HG02678 (cell line): ENCODE measurements around the gene SALL3.

Experiments used
- ATAC-seq: cut with Tn5 transposase; IDR thresholded peaks from one replicate; pipeline ENCODE4 v1.9.1; 2021; ENCODE audit warnings: mild to moderate bottlenecking, moderate library complexity; ENCODE audit not compliant: unreplicated experiment

Gene SALL3

GRCh38 chr18:79000997-79001396 is 21.4 kb downstream of the SALL3 start:
- no peak for ATAC-seq

GRCh38 chr18:79005653-79006052 is 26.0 kb downstream of the SALL3 start:
- no peak for ATAC-seq

GRCh38 chr18:79006106-79006795 is 26.6 kb downstream of the SALL3 start:
- ATAC-seq, result no peak

- no peak for ATAC-seq
These were observed 27.8 kb downstream of the SALL3 start for GRCh38 chr18:79007440-79007839.

GRCh38 chr18:79008356-79008940 is 28.8 kb downstream of the SALL3 start:
- ATAC-seq, result no peak

DNA sequence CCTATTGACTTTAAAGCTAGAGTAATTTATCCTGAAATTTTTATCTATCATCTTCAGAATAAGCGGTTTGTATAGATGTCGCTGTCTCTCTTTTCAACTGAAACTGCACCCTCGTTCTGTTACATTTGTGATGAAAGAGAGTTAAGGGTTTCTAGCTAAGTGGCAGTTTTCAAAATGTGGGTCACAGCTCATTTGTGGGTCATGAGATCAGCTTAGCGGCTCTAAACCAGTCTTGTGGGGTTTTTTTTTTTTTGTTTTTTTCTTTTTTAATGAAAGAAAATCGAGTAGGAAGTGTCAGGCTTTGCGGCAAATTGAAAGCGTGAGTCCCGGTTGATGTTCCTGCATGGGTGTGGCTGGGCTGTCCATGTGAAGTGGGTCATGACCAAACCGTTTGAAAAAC is 31.2 kb downstream of the SALL3 start:
- ATAC-seq, result no peak

- no peak for ATAC-seq
These were observed 31.8 kb downstream of the SALL3 start for GRCh38 chr18:79011300-79011870.

DNA sequence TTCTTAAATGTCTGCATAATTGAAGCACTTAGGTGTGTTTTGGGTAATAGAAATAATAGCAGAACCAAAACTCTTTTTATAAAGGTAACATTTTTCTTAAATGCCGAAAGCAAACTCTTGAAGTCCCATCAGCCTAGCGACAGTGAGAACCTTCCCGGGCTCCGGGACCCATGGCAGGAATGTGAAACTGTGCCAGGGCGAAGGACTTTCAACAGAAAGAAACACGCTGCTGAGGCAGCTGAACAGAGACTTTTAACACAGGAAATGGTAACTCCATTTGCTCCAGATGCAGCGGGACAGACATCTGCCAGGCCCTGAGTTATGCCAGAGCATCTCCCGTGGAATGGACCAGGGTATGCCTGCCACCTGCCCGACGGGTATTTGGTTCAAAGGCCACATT is 34.3 kb downstream of the SALL3 start:
- ATAC-seq, result no peak

GRCh38 chr18:79018911-79019310 is 39.3 kb downstream of the SALL3 start:
- ATAC-seq, result no peak

DNA sequence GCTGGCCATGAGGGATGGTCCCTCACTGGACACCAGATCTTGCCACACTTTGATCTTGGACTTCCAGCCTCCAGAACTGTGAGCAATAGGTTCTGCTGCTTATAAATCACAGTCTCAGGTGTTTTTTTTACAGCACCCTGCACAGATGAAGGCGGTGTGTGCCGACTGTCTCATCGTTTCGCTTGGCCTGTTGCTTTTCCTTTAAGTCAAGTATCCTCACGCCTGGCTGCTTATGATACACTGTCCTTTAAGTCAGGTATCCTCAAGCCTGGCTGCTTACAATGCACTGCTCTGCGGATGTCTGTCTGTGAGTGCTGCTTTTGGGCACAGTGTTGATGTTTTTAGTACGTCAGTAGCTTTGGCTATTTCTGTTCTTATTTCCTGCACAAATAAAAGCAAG is 40.3 kb downstream of the SALL3 start:
- no peak for ATAC-seq

GRCh38 chr18:79022603-79023002 is 43.0 kb downstream of the SALL3 start:
- no peak for ATAC-seq

DNA sequence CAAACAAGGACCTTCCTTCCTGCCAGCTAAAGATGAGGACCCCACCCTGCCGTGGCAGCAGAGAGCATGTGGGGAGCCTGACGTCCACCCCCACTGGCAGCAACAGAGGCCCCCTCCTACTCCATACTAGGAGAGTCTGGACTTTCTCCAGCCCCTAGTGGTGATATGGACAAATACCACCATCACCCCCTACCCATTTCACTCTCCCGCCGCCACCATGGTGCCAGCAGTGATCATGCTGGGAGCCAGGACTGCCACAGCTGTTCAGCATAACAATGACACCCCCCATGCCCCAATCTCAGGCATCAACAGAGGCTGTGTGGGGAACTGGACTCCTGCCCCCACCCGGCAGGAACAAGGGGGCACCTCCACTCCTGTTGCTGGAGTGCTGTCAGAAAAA is 46.9 kb downstream of the SALL3 start:
- ATAC-seq, result no peak

DNA sequence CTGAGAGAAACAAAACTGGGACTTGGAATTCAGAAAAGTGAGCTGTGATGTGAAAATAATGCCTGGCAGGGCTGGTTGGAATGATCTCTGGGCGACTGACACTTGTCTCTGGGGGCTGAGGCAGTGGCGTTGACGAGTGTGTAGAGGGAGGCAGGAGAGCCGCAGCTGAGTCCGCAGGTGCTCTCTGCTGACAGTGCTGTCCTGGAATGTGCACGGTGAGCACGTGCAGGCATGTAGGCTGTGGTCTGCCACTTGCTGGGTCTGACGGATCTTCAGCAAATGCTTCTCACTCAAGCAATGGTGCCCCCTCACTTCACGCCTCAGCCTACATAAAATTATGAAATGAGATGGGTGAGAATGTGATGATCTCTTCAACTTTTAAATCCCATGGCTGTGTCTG is 51.1 kb downstream of the SALL3 start:
- no peak for ATAC-seq

GRCh38 chr18:79042276-79042675 is 62.7 kb downstream of the SALL3 start:
- no peak for ATAC-seq

DNA sequence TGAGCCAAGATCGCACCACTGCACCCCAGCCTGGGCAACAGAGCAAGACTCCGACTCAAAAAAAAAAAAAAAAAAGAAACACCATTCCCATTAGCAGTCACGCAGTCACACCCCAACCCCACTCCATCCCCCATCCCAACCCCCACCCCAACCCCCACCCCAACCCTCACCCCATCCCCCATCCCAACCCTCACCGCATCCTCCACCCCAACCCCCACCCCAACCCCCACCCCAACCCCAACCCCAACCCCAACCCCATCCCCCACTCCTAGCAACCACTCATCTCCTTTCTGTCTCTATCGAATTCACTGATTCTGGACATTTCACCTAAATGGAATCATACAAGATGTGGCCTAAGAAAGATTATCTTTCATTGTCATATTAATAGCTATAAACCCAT is 63.7 kb downstream of the SALL3 start:
- ATAC-seq, result no peak

DNA sequence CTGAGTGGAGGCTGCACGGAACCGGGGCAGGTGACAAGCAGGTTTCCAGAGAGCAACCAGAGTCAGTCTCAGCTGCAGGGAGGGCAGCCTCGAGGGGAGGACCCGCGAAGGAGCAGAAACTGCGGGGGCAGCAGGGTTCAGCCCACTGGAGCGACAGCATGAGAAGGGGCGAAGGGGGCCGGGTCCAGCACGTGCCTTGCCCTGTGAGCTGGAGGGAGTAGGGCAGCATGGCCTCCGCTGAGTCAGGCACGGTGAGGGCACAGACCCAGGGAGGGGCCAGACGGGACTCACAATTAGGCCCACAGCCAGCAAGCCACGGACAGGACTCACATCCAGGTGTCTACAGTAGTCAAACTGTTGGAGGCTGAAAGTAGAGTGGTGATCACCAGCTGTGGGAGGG is 66.9 kb downstream of the SALL3 start:
- no peak for ATAC-seq

GRCh38 chr18:79047556-79048244 is 68.1 kb downstream of the SALL3 start:
- no peak for ATAC-seq

DNA sequence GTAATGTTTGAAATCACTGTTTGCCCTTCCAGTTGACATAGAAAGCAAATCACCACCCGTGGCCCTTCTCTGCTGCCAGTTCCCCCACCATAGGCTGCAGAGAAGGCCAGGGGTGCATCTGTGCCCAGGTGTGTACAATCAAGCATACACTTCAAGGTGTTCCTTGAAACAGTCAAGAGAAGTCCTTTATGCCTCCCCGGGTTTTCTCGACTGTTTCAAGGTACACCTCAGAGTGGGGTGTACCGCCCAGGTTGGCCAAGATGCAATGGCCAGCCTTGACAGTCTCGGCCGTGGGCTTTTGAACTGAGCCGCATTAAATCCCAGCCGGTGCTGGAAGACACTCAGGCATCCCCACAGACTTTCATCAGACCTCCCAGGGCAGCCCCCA is 68.6 kb downstream of the SALL3 start:
- no peak for ATAC-seq

- ATAC-seq, result no peak
These were observed 69.9 kb downstream of the SALL3 start for GRCh38 chr18:79049506-79049905.
